NCI-H1417 treated with DMSO at 0.1 percent for 48 hours (cell line): ENCODE data around the gene OPRL1.

Experiments used
- DNase-seq: peaks from one replicate; lab custom pipeline; 2025; lab: John Stamatoyannopoulos, UW

The OPRL1 gene

GRCh38 chr20:64144144-64144912, 64.4 kb downstream of the OPRL1 start:
- no peak for DNase-seq

GRCh38 chr20:64145458-64146300, 65.8 kb downstream of the OPRL1 start:
- no peak for DNase-seq

GRCh38 chr20:64146301-64146935, 66.5 kb downstream of the OPRL1 start:
- no peak for DNase-seq

GRCh38 chr20:64146936-64147477, 67.1 kb downstream of the OPRL1 start:
- DNase-seq, result no peak

DNA sequence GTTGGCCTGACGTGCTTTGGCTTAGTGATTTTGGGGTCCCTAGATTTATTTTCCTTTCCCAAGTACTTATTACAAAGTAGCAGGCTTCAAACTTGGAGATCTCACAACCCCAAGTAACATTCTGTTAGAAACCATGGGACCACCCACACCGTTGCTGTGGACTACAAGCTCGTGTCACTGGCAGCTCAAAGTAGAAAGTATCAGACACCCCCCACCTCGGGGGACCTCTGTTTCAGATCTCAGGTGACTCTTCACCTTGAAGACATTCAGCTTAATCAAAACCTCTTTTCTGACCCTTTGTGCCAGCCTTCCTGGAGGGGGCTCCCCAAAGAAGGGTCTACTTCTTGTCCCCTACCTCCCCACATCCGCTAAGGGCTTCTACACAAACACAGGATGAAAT, 68.7 kb downstream of the OPRL1 start:
- no peak for DNase-seq

DNA sequence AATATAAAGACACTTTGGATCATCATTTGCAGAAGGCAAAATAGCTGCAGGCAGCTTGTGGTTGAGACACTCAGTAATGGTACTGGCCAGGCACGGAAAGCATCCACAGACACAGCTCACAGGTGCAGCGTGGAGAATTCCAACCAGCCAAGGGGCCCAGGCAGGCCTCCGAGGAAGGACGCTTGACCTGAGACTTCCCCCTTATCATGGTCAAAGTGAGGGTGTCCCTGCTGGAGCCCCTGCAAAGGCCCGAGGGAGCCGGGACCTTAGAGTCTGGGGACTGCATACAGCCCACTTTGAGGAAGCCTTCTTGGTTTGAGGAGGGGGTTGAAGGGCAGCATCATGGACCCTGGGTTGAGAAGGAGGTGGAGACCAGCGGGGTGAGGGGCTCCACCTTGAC, 69.3 kb downstream of the OPRL1 start:
- no peak for DNase-seq

- no peak for DNase-seq
Measured at GRCh38 chr20:64149809-64150560, 70.1 kb downstream of the OPRL1 start.
